ENCODE results near the gene ABCA4. TPM values are rescaled to one million over a fixed set of nuclear protein-coding genes. Genes with fewer than 3 reads are reported as not detected.

Gene ABCA4
- total RNA-seq, 2 donors from 2014 or later = under 0.01 TPM

- no peaks in the 10 kb centered on the region for H3K4me1 ChIP-seq
- no peak overlapping the region for H3K27ac ChIP-seq
- no peak for ATAC-seq
- TF ChIP-seq POLR2A (IDR thresholded peaks at IDR 0.05) = no peak
- no peak for TF ChIP-seq CTCF (IDR thresholded peaks at IDR 0.05)
- DNase-seq = no peak
- no peaks in the 10 kb centered on the region for H3K36me3 ChIP-seq (replicated peaks in 1 of 2; ENCODE audit: insufficient read depth in 1 of 2, low read depth in 2 of 2)
- no peak overlapping the region for H3K4me3 ChIP-seq
- no peaks in the 10 kb centered on the region for H3K27me3 ChIP-seq
- no peaks in the 10 kb centered on the region for H3K9me3 ChIP-seq
- 64 to 65% methylated on average over 4 of the region's 4 CpGs for WGBS, 2 donors
- intact Hi-C loops (cut with DNase I) = no loop called here
Measured at GRCh38 chr1:94109478-94109877, 11.5 kb downstream of the ABCA4 start.

GRCh38 chr1:94107141-94107540 lies 13.8 kb downstream of the ABCA4 start:
- Histone ChIP-seq H3K4me3 (no peak overlapping the region), H3K9me3 (no peaks in the 10 kb centered on the region), H3K36me3 (replicated peaks in 1 of 2; ENCODE audit: insufficient read depth in 1 of 2, low read depth in 2 of 2) (no peaks in the 10 kb centered on the region), H3K4me1 (no peaks in the 10 kb centered on the region), H3K27ac (no peak overlapping the region), H3K27me3 (no peaks in the 10 kb centered on the region)
- no peak for TF ChIP-seq CTCF (IDR thresholded peaks at IDR 0.05)
- 66 to 78% methylated on average over 6 of the region's 6 CpGs for WGBS, 2 donors
- intact Hi-C loops (cut with DNase I) = no loop called here
- DNase-seq = no peak
- no peak for ATAC-seq

- H3K36me3 ChIP-seq (replicated peaks in 1 of 2; ENCODE audit: insufficient read depth in 1 of 2, low read depth in 2 of 2) = no peaks in the 10 kb centered on the region
- H3K27me3 ChIP-seq = no peaks in the 10 kb centered on the region
Measured at GRCh38 chr1:94106716-94107115, 14.2 kb downstream of the ABCA4 start.

GRCh38 chr1:94105957-94106529 lies 14.9 kb downstream of the ABCA4 start:
- Histone ChIP-seq H3K27me3 (no peaks in the 10 kb centered on the region), H3K27ac (no peak overlapping the region), H3K4me1 (no peaks in the 10 kb centered on the region), H3K9me3 (no peaks in the 10 kb centered on the region), H3K36me3 (replicated peaks in 1 of 2; ENCODE audit: insufficient read depth in 1 of 2, low read depth in 2 of 2) (no peaks in the 10 kb centered on the region), H3K4me3 (no peak overlapping the region)
- DNase-seq (no peak), ATAC-seq (no peak)
- no peak for TF ChIP-seq CTCF (IDR thresholded peaks at IDR 0.05)
- TF ChIP-seq POLR2A (IDR thresholded peaks at IDR 0.05) = no peak
- 68 to 73% methylated on average over 6 to 9 of the region's 9 CpGs for WGBS, 2 donors
- intact Hi-C loops (cut with DNase I) = no loop called here

More at GRCh38 chr1:94106716-94107115, 14.2 kb downstream of the ABCA4 start:
- Histone ChIP-seq H3K27ac (no peak overlapping the region), H3K4me1 (no peaks in the 10 kb centered on the region), H3K9me3 (no peaks in the 10 kb centered on the region), H3K4me3 (no peak overlapping the region)
- no peak for TF ChIP-seq CTCF (IDR thresholded peaks at IDR 0.05)
- no peak for TF ChIP-seq POLR2A (IDR thresholded peaks at IDR 0.05)
- ATAC-seq = no peak
- no peak for DNase-seq
- 77 to 85% methylated on average over 8 of the region's 8 CpGs for WGBS, 2 donors
- intact Hi-C loops (cut with DNase I) = no loop called here

GRCh38 chr1:94105581-94105952 lies 15.4 kb downstream of the ABCA4 start:
- DNase-seq (no peak), ATAC-seq (no peak)
- H3K27ac ChIP-seq = no peak overlapping the region
- H3K36me3 ChIP-seq (replicated peaks in 1 of 2; ENCODE audit: insufficient read depth in 1 of 2, low read depth in 2 of 2) = no peaks in the 10 kb centered on the region
- intact Hi-C loops (cut with DNase I) = no loop called here
- no peaks in the 10 kb centered on the region for H3K9me3 ChIP-seq
- H3K4me3 ChIP-seq = no peak overlapping the region
- no peaks in the 10 kb centered on the region for H3K27me3 ChIP-seq
- WGBS, 2 donors = 42 to 72% methylated on average over 3 to 7 of the region's 7 CpGs
- TF ChIP-seq CTCF (IDR thresholded peaks at IDR 0.05) = no peak
- TF ChIP-seq POLR2A (IDR thresholded peaks at IDR 0.05) = no peak
- no peaks in the 10 kb centered on the region for H3K4me1 ChIP-seq
